ENCODE data around the gene PREX1. TPM values are rescaled to one million over a fixed set of nuclear protein-coding genes. Genes with fewer than 3 reads are reported as not detected.

Gene PREX1
- total and polyA plus RNA-seq, 2 of the 4 experiments (the other 2 are of a cell fraction), result 0.67 to 0.72 TPM

DNA sequence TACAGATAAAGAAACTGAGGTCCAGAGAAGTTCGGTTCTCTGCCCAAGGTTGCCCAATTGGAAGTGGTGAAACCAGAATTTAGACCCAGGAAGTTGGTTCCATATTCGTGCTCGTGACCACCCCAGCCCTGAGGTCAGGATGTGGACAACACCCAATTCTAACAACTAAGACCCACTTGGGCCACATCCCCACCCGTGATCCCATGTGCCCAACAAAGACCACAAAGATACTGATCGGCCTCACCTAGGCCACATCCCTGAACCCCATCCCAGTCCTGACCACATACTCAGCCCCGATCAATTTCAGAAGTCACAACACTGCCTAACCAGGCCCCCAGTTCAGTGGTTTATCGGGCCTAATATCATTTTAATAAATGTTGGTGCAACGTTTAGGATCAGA lies 138.4 kb downstream of the PREX1 start:
- H3K4me1 ChIP-seq (ENCODE audit: control insufficient read depth, insufficient read depth, low read length), result peaks cover 3% of the 10 kb centered on the region; the same call in 1 of the 2 replicates
- no peak overlapping the region for H3K4ac ChIP-seq (ENCODE audit: low read depth, low read length)
- no peaks in the 10 kb centered on the region for H3K9me3 ChIP-seq (ENCODE audit: control insufficient read depth, insufficient read depth, low read length)
- H3K27me3 ChIP-seq (ENCODE audit: control insufficient read depth, insufficient read depth, low read length), result no peaks in the 10 kb centered on the region
- H2BK120ac ChIP-seq (ENCODE audit: low read depth, low read length), result no peak overlapping the region
- H2BK15ac ChIP-seq (ENCODE audit: low read depth, low read length), result no peak overlapping the region
- no peak overlapping the region for H2BK20ac ChIP-seq (ENCODE audit: low read depth, low read length)
- H3K4me2 ChIP-seq (ENCODE audit: low read depth, low read length), result no peak overlapping the region
- no TSS peak for BruUV-seq (replicated peaks)
- WGBS, 2 experiments (ENCODE audit: extremely low coverage in 2 of 2, insufficient read length in 1 of 2), result 100% methylated on average over 3 of the region's 8 CpGs; no CpG with 5 or more reads in 1 of the 2 experiments
- in situ Hi-C loops (cut with MboI; ENCODE audit: low sequenced_read_pairs), result no loop called here
- no peaks in the 10 kb centered on the region for H3K79me1 ChIP-seq (ENCODE audit: low read depth in 1 of 2, low read length in 2 of 2)
- intact Hi-C loops (cut with micrococcal nuclease), result no loop called here
- H2BK5ac ChIP-seq (ENCODE audit: low read depth, low read length, poor library complexity, severe bottlenecking), result no peak overlapping the region
- no peak overlapping the region for H3K23ac ChIP-seq (ENCODE audit: low read depth, low read length)
- no peak for DNase-seq
- CTCF ChIA-PET, result no interaction called here
- H4K91ac ChIP-seq (ENCODE audit: insufficient read depth, low read depth, low read length), result no peak overlapping the region
- no peak for TF ChIP-seq MAZ (IDR thresholded peaks at IDR 0.05; ENCODE audit: borderline replicate concordance, low read depth, low read length)
- TF ChIP-seq, protein P1, sequence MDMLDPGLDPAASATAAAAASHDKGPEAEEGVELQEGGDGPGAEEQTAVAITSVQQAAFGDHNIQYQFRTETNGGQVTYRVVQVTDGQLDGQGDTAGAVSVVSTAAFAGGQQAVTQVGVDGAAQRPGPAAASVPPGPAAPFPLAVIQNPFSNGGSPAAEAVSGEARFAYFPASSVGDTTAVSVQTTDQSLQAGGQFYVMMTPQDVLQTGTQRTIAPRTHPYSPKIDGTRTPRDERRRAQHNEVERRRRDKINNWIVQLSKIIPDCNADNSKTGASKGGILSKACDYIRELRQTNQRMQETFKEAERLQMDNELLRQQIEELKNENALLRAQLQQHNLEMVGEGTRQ (IDR thresholded peaks at IDR 0.05; ENCODE audit: low read depth, low read length), result no peak
- TF ChIP-seq MXI1 (IDR thresholded peaks at IDR 0.05; ENCODE audit: borderline replicate concordance, low read depth, low read length), result no peak
- TF ChIP-seq, protein P2, sequence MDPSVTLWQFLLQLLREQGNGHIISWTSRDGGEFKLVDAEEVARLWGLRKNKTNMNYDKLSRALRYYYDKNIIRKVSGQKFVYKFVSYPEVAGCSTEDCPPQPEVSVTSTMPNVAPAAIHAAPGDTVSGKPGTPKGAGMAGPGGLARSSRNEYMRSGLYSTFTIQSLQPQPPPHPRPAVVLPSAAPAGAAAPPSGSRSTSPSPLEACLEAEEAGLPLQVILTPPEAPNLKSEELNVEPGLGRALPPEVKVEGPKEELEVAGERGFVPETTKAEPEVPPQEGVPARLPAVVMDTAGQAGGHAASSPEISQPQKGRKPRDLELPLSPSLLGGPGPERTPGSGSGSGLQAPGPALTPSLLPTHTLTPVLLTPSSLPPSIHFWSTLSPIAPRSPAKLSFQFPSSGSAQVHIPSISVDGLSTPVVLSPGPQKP (IDR thresholded peaks at IDR 0.05; ENCODE audit: borderline replicate concordance, low read depth, low read length), result no peak
- H3K36me3 ChIP-seq (ENCODE audit: control insufficient read depth, insufficient read depth, low read length), result no peaks in the 10 kb centered on the region
- peaks cover 3% of the 10 kb centered on the region; the same call in 1 of the 2 replicates for H3K9me1 ChIP-seq (ENCODE audit: insufficient read depth, low read length)
- no peak overlapping the region for H2AK5ac ChIP-seq (ENCODE audit: low read depth, low read length)
- H2AFZ ChIP-seq (replicated peaks; ENCODE audit: low read length, poor library complexity), result no peak overlapping the region
- H3K4me3 ChIP-seq (ENCODE audit: insufficient read depth, low read depth, low read length), result no peak overlapping the region
- no peak overlapping the region for H3K9ac ChIP-seq (ENCODE audit: low read depth, low read length)
- no peak overlapping the region for H4K8ac ChIP-seq (ENCODE audit: low read depth in 2 of 2, low read length in 2 of 2)
- H3K27ac ChIP-seq (ENCODE audit: insufficient read depth, low read length), result no peak overlapping the region
- POLR2A ChIA-PET (ENCODE audit: unreplicated experiment), result no interaction called here
- ATAC-seq (ENCODE audit: low read depth), result no peak
- H4K20me1 ChIP-seq (ENCODE audit: insufficient read depth, low read length), result no peaks in the 10 kb centered on the region
- no peak overlapping the region for H2AK9ac ChIP-seq (replicated peaks; ENCODE audit: low read depth, low read length, poor library complexity)
- H3K56ac ChIP-seq (ENCODE audit: extremely low read depth, insufficient read depth, low read length), result no peak overlapping the region
- dilution Hi-C loops (cut with HindIII; ENCODE audit: low sequenced_read_pairs, unreplicated experiment), result no loop called here
- H3K18ac ChIP-seq (ENCODE audit: low read depth, low read length), result no peak overlapping the region
- H4K5ac ChIP-seq (ENCODE audit: low read depth, low read length), result no peak overlapping the region
- H3K14ac ChIP-seq (replicated peaks; ENCODE audit: low read depth, low read length), result no peak overlapping the region
